Endothelial cell of umbilical vein (primary cell): ENCODE results near the gene FAM186B.

Experiments
- CTCF ChIP-seq, 2 donors: IDR thresholded peaks; 1 replicate in 1 of 2; 2 replicates in 1 of 2; pipeline ENCODE4 v1.5.1; 2011; ENCODE audit warnings: low read length in 2 of 2, mild to moderate bottlenecking in 2 of 2, moderate library complexity in 2 of 2, control low read depth in 1 of 2, inconsistent platforms in 1 of 2, low read depth in 1 of 2; ENCODE audit not compliant: insufficient read depth in 1 of 2; ENCODE audit errors: extremely low read depth in 1 of 2
- EZH2 ChIP-seq: IDR thresholded peaks from 2 replicates; pipeline ENCODE4 v1.6.1; 2012; ENCODE audit warnings: borderline replicate concordance, low read depth, mild to moderate bottlenecking, moderate library complexity, low read length, inconsistent platforms; ENCODE audit not compliant: severe bottlenecking
- GATA2 ChIP-seq: IDR thresholded peaks from 2 replicates; pipeline ENCODE4 v1.7.0; 2011; ENCODE audit warnings: low read depth, mild to moderate bottlenecking, moderate library complexity, mixed read lengths, low read length; ENCODE audit not compliant: insufficient read length, insufficient read depth
- JUN ChIP-seq: IDR thresholded peaks from 2 replicates; pipeline ENCODE4 v1.6.1; 2011; ENCODE audit warnings: borderline replicate concordance, low read depth; ENCODE audit not compliant: insufficient read length, insufficient read depth
- MYC ChIP-seq: IDR thresholded peaks from one replicate; pipeline ENCODE4 v1.6.1; 2011; ENCODE audit warnings: mild to moderate bottlenecking, low read depth, low read length
- POLR2A ChIP-seq: IDR thresholded peaks from 2 replicates; pipeline ENCODE4 v1.6.1; 2012; ENCODE audit warnings: low read depth, mild to moderate bottlenecking, control low read depth, low read length
- POLR2AphosphoS5 ChIP-seq: IDR thresholded peaks from 2 replicates; pipeline ENCODE4 v1.6.1; 2012; ENCODE audit warnings: low read depth, mild to moderate bottlenecking, control low read depth, low read length, moderate library complexity; ENCODE audit not compliant: insufficient read depth

GRCh38 chr12:49645146-49646039, 40.0 kb upstream of the FAM186B start:
- TF ChIP-seq CTCF (IDR thresholded peaks at IDR 0.05; ENCODE audit: extremely low read depth in 1 of 2, insufficient read depth in 1 of 2, low read depth in 1 of 2, low read length in 2 of 2) (no peak), POLR2A (no peak), EZH2 (no peak), JUN (no peak), MYC (no peak), GATA2 (no peak), POLR2AphosphoS5 (no peak)
